Lung (tissue), 12 donors: ENCODE results near the gene MTMR1. TPM values are rescaled to one million over a fixed set of nuclear protein-coding genes. Genes with fewer than 3 reads are reported as not detected.

Source experiments
- ATAC-seq: fragments of 200-7000 bp; cut with Tn5 transposase; one replicate; pipeline ENCODE4 v1.9.1; 2020; ENCODE audit warnings: moderate number of reproducible peaks; ENCODE audit not compliant: insufficient read depth, low FRiP score
- DNase-seq, 3 donors: peaks; one replicate each; pipeline ENCODE4 v3.0.0-alpha.2; 2013 to 2017
- H3K27ac ChIP-seq, 2 donors: one replicate each; pipeline ENCODE4 v1.5.1; 2013; ENCODE audit warnings: mild to moderate bottlenecking in 2 of 2, moderate library complexity in 2 of 2, control low read depth in 1 of 2, inconsistent platforms in 1 of 2, low read depth in 1 of 2, low read length in 1 of 2
- H3K27me3 ChIP-seq, 3 donors: one replicate each; pipeline ENCODE4 v1.5.1; 2013; ENCODE audit warnings: low read length in 2 of 3; ENCODE audit not compliant: control insufficient read depth in 3 of 3, insufficient read depth in 3 of 3
- H3K36me3 ChIP-seq, 4 donors: one replicate each; pipeline ENCODE4 v1.5.1; 2013; ENCODE audit warnings: low read length in 4 of 4, mild to moderate bottlenecking in 1 of 4, moderate library complexity in 1 of 4; ENCODE audit not compliant: control insufficient read depth in 4 of 4, insufficient read depth in 4 of 4
- H3K4me1 ChIP-seq, 5 donors: one replicate each; pipeline ENCODE4 v1.5.1; 2013; ENCODE audit warnings: low read length in 5 of 5, mild to moderate bottlenecking in 2 of 5, moderate library complexity in 1 of 5; ENCODE audit not compliant: control insufficient read depth in 5 of 5, insufficient read depth in 5 of 5
- H3K4me3 ChIP-seq: one replicate; pipeline ENCODE4 v1.5.1; 2013; ENCODE audit warnings: mild to moderate bottlenecking, control low read depth, moderate library complexity
- H3K9ac ChIP-seq, 2 donors: one replicate each; pipeline ENCODE4 v1.5.1; 2013; ENCODE audit warnings: low read length in 2 of 2, control low read depth in 1 of 2; ENCODE audit not compliant: insufficient read depth in 1 of 2
- H3K9me3 ChIP-seq, 4 donors: one replicate each; pipeline ENCODE4 v1.5.1; 2013; ENCODE audit warnings: low read length in 3 of 4, mild to moderate bottlenecking in 1 of 4, moderate library complexity in 1 of 4; ENCODE audit not compliant: control insufficient read depth in 4 of 4, insufficient read depth in 3 of 4
- WGBS, 2 donors: extraction: QIAGEN DNeasy Blood & Tissue Kit; methylation state at CpG; one replicate each; pipeline ENCODE4 v1.1.7; 2013; 5-methylcytosine and 5-hydroxymethylcytosine counted together
- polyA plus RNA-seq, 2 donors: library from polyadenylated mRNA; stranded (reverse); fragments of 200-250 nt; gene quantifications; one replicate each; pipeline ENCODE4 v1.2.1, GENCODE V29; 2013
- total RNA-seq, 2 donors: library from RNA; depleted of rRNA in 1 of 2; stranded (reverse); fragments of >200 nt in 1 of 2; gene quantifications; one replicate each; pipeline ENCODE4 v1.2.1, GENCODE V29; 2014 to 2021
- TF ChIP-seq, protein P1 (sequence below): IDR thresholded peaks from 2 replicates; pipeline ENCODE4 v1.5.1; 2012; ENCODE audit warnings: mild to moderate bottlenecking; ENCODE audit errors: control extremely low read depth, extremely low read depth
- donor health status: control.
- donor health status: control.
- donor health status: Bipolar disorder and iron deficiency.
- donor health status: healthy.
- donor health status: DM: yes; HTN: yes; CAD: no.

MTMR1 gene
- total and polyA plus RNA-seq, 4 donors = 10.0 to 37.6 (median 15.9) TPM

GRCh38 chrX:150767045-150767395 is 73.8 kb downstream of the MTMR1 start:
- DNase-seq (no peak), ATAC-seq (no peak)
- Histone ChIP-seq H3K27ac (no peak overlapping the region), H3K36me3 (peaks cover 0 to 6% (median 2%) of the 10 kb centered on the region in 4 donors), H3K4me1 (peaks cover 0 to 7% (median 0%) of the 10 kb centered on the region in 5 donors), H3K27me3 (no peaks in the 10 kb centered on the region), H3K9me3 (no peaks in the 10 kb centered on the region), H3K4me3 (no peak overlapping the region), H3K9ac (no peak overlapping the region)
- 66 to 71% methylated on average over 6 to 9 of the region's 9 CpGs for WGBS, 2 donors
- TF ChIP-seq, protein P1, sequence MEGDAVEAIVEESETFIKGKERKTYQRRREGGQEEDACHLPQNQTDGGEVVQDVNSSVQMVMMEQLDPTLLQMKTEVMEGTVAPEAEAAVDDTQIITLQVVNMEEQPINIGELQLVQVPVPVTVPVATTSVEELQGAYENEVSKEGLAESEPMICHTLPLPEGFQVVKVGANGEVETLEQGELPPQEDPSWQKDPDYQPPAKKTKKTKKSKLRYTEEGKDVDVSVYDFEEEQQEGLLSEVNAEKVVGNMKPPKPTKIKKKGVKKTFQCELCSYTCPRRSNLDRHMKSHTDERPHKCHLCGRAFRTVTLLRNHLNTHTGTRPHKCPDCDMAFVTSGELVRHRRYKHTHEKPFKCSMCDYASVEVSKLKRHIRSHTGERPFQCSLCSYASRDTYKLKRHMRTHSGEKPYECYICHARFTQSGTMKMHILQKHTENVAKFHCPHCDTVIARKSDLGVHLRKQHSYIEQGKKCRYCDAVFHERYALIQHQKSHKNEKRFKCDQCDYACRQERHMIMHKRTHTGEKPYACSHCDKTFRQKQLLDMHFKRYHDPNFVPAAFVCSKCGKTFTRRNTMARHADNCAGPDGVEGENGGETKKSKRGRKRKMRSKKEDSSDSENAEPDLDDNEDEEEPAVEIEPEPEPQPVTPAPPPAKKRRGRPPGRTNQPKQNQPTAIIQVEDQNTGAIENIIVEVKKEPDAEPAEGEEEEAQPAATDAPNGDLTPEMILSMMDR = no peak

DNA sequence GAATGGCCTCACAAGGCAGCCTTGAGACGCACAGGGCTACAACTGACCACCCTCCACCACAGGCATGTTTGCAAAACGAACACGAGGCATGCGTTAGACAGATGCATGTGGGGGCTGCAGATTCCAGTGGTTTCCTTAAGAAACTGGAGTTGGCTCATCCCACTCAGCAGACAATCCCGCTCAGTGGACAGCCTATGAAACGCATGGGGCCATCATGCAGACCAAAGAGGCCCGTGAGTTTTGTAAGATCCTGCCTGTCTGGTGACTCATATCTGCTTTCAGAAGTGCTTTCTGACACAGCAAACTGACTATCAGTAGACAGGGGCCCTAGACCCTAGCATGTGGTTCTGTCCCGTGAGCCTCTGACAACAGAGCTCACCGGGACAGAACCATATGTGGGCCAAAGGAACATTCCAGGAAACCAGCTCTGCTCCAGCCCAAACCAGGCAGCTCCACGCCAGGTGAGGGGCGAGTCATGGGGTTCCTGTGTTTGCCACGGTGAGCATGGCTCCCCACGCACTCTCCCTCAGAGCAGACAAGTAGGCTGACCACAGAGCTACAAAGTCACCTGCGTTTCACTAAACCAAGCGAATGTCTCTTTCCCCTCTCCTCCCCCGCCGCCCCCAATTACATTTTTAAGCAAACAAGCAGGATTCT is 74.4 kb downstream of the MTMR1 start:
- TF ChIP-seq, protein P1 = no peak
- DNase-seq = no peak
- Histone ChIP-seq H3K9me3 (no peaks in the 10 kb centered on the region), H3K27me3 (no peaks in the 10 kb centered on the region), H3K9ac (no peak overlapping the region), H3K36me3 (peaks cover 0 to 6% (median 2%) of the 10 kb centered on the region in 4 donors), H3K27ac (peak overlapping the region in 1 of 2 donors; percentile 41), H3K4me1 (peaks cover 0 to 6% (median 0%) of the 10 kb centered on the region in 5 donors), H3K4me3 (no peak overlapping the region)
- ATAC-seq = no peak
- 37 to 69% methylated on average over 17 of the region's 17 CpGs for WGBS, 2 donors

DNA sequence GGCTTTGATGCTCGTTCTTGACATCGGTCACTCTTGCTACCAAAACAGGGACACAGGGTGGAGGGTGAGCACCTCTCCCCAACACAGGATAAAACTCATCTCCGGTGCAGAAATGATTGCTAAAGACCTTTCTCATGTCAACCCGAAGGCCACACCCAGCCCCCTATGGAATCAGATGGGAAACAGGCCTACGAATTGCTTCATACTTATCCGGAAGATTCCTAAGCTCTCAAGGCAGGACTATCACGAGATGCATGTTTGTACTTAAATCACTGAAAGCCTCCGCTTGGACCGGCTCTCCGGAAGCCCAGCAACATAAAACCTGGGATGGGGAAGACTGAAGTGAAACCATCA is 74.9 kb downstream of the MTMR1 start:
- Histone ChIP-seq H3K27me3 (no peaks in the 10 kb centered on the region), H3K9ac (no peak overlapping the region), H3K4me1 (peaks cover 0 to 6% (median 0%) of the 10 kb centered on the region in 5 donors), H3K36me3 (peaks cover 0 to 6% (median 2%) of the 10 kb centered on the region in 4 donors), H3K4me3 (no peak overlapping the region), H3K9me3 (no peaks in the 10 kb centered on the region), H3K27ac (peak overlapping the region in 1 of 2 donors; percentile 41)
- no peak for DNase-seq
- 52 to 69% methylated on average over 10 of the region's 10 CpGs for WGBS, 2 donors
- ATAC-seq = no peak
- TF ChIP-seq, protein P1 = no peak
